C4-2B (cell line): ENCODE results near the gene STKLD1.

Experiments used
- H3K27ac ChIP-seq: fragments of 450-650 bp; 2 replicates; pipeline ENCODE4 v1.5.1; 2017
- CTCF ChIP-seq: fragments of 450-650 bp; conservative IDR thresholded peaks from 2 replicates; pipeline ENCODE4 v1.5.1; 2017; ENCODE audit warnings: mild to moderate bottlenecking
- ZFX ChIP-seq: fragments of 450-650 bp; IDR thresholded peaks from 2 replicates; pipeline ENCODE4 v1.6.1; 2017

The STKLD1 gene

GRCh38 chr9:133423216-133423615, 47.0 kb downstream of the STKLD1 start:
- TF ChIP-seq ZFX: no peak
- no peak for TF ChIP-seq CTCF
- H3K27ac ChIP-seq: peak overlapping the region; percentile 10; the same call in 1 of the 2 replicates

- TF ChIP-seq ZFX: no peak
- no peak for TF ChIP-seq CTCF
- H3K27ac ChIP-seq: peak overlapping the region; percentile 10; the same call in 1 of the 2 replicates
Observed at GRCh38 chr9:133424187-133424586, 48.0 kb downstream of the STKLD1 start.

- TF ChIP-seq ZFX (no peak), CTCF (no peak)
Observed at GRCh38 chr9:133425049-133425632, 49.0 kb downstream of the STKLD1 start.

GRCh38 chr9:133426011-133426410, 49.8 kb downstream of the STKLD1 start:
- TF ChIP-seq ZFX (no peak), CTCF (no peak)
- H3K27ac ChIP-seq: no peak overlapping the region

More at GRCh38 chr9:133425049-133425632, 49.0 kb downstream of the STKLD1 start:
- H3K27ac ChIP-seq: no peak overlapping the region

GRCh38 chr9:133427658-133428348, 51.6 kb downstream of the STKLD1 start:
- TF ChIP-seq CTCF (no peak), ZFX (no peak)
- H3K27ac ChIP-seq: no peak overlapping the region

- no peak overlapping the region for H3K27ac ChIP-seq
Observed at GRCh38 chr9:133428617-133429101, 52.5 kb downstream of the STKLD1 start.

More at GRCh38 chr9:133428617-133429101, 52.5 kb downstream of the STKLD1 start:
- TF ChIP-seq CTCF: no peak
- no peak for TF ChIP-seq ZFX
